GM21367 (cell line): Measurements from ENCODE around the gene SHROOM1.
A peak's percentile ranks its signal among the peaks of the same experiment; 100 is the strongest.

ENCODE experiments used
- ATAC-seq: cut with Tn5 transposase; IDR thresholded peaks from one replicate; pipeline ENCODE4 v1.9.1; 2021; ENCODE audit not compliant: unreplicated experiment

SHROOM1 gene

DNA sequence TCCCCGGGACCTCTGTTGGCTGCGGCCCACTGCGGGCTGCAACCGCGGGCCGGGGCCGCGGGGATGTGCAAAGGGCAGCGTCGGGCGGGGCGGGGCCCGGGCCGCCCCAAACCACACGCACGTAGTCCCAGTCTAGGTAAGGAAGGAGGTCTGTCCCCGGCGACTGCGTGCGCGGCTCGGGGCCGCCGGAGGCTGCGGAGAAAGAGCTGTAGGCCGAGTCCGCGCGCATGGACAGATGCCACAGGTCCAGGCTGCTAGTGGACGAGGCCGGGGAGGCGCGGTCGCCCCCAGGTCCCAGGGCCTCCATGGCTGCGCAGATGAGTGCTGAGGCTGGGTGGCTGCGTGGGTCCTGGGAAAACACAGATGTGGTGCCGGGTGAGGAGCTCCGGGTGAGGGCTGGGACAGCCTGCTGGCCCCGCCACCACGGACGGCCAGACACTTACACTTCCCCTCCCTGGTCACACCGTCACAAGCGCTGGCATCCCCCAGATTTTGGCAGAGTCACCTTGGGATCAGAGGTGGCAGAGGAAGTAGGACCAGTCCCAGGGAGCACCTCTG, 4.5 kb downstream of the SHROOM1 start:
- ATAC-seq = no peak

DNA sequence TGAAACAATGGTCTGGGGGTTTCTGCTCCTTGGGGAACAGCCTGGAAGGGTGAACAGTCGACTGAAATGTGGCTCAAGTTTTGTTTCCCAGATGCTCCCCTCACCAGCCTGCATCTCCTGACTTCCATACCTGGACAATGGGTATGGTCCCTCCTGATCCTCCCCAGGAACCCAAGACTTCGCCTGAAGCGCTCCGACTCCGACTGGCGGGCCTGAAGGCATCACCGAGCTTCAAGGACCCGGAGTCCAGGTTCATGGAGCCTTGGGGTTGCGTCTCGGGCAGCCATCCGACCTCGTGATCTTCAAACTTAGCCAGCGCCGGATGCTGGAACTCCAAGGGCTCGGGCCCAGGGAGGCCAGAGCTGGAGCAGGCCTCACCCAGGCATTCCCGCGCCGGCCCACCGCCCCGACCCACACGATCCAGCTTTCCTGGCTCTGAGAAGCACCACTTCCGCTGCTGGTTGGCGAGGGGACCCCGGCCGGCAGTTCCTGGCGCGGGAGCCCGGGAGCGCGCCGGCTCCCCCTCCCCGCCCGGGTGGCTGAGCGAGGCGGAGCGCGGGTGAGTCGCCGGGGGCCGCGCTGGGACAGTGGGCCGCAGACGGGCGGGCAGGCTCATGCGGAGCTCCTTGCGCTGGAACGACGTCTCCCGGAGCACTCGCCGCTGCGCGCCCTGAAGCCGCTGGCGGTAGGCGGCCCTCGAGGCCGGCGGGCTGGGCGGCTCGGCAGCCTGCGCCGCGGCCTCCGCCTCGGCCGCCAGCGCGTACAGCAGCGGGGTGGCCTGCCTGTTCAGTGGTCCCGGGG, 5.2 kb downstream of the SHROOM1 start:
- no peak for ATAC-seq

DNA sequence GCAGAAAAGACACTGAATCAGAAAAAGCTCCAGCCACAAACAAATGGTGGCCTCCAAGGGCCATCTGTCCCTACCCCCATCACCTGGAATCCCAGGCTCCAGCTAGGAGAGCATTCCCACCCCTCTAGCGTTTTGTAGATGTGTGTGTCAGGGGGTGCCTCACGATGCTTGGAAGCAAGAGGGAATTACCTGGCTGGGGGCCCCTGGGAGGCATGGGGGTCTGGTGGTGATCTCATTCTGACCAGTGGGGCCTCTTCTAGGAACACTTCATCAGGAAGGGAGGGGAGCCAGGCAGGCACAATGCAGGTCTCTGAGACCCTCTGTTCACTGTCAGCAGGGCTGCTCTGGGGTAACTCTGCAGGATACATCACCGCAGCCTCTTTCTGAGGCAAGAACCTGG, 6.0 kb downstream of the SHROOM1 start:
- ATAC-seq = no peak

DNA sequence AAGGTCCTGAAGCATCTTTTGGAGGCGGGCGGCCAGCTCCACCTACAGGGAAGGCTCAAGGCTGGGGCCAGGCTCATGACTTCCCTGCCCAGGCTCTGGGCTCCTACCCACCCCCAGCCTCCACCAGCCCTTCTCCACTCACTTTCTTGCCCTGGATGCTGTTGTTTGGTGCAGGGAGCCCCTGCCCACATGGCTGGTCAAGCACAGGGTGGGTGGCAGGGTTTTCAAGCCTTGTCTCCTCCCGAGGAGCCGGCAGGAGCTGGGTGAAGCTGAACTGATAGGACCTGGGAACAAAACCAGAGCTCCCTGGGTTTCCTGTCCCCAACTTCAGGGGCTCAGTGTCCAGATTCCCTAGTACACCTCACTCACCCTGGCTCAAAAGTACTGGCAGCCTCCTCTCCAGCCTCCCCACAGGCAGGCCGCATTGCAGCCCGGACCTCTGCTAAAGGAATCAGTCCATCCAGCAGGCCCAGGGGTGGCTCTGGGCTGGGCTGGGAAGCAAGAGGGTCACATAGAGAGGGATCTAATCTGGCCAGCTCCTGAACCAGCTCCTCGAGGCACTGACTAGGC, 6.9 kb downstream of the SHROOM1 start:
- no peak for ATAC-seq

DNA sequence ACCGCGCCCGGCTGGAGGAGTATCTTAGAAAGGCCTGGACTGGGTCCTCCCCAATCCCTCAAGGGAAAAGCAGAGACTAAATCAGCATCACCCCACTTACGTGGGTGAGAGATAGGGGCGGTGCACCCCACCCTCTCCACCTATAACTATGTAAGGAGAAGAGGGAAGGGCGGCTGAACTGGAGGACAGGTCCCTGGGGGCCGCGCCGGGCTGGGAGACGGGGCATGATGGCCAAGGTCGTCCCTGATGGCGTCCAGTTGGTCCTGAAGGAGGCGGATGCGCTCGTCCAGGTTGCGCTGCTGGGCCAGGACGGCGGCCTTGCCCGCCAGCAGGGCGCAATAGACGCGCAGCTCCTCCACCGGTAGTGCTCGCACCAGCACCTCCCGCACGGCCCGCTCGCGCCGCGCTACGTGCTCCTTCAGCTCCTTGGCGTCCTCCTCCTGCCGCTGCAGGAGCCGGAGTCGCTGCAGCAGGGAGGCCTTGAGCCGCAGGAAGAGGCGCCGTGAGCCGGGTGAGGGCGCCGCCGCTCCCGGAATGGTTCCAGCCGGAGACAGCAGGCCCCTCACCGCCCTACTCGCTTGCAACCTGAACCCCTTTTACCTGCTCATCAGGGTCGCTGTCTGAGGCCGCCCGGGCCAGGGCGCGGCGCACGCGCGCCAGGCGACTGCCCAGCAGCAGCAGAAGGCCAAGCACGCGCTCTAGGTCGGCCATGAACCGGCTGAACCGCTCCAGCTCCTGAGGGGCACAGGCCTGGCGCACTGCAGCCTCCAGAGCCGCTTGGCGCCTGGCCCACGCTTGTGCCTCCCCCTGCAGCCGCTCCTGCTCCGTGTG, 7.6 kb downstream of the SHROOM1 start:
- no peak for ATAC-seq

DNA sequence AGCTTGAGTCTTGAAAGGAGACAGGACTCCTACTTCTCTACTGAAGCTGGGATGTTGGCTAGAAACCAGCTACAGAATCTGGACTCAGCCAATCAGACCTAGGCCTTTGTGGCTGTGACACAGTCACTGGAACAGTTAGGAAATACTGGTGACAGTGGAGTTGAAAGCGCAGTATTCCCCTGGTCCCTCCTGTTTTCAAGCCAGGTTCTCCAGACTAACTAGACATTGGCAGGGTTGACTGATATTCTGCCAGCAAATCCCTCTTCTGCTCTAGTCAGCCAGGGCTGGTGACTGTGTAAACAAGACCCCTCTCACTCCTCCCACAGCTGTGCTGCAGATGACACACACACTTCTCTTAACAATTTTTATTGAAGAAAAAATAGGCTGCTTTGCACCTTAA, 8.7 kb downstream of the SHROOM1 start:
- ATAC-seq = no peak

DNA sequence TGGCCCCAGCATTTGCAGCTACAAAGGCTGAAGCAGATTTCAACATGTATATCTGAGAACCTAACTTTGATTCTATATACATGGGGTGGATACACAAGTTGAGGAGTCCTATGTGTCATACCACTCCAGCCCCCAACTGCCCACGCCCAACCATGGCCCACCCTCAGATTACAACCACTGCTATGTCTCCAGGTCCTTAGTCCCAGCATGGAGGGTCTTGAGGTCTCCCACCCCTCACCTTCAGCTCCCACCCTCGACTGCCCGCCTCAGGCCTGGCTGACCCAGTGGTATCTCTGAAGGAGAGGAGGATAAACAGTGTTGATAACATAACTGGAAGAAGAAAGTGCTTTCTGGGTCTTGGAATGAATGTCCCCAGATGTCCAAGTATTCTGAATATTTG, 9.1 kb downstream of the SHROOM1 start:
- no peak for ATAC-seq

DNA sequence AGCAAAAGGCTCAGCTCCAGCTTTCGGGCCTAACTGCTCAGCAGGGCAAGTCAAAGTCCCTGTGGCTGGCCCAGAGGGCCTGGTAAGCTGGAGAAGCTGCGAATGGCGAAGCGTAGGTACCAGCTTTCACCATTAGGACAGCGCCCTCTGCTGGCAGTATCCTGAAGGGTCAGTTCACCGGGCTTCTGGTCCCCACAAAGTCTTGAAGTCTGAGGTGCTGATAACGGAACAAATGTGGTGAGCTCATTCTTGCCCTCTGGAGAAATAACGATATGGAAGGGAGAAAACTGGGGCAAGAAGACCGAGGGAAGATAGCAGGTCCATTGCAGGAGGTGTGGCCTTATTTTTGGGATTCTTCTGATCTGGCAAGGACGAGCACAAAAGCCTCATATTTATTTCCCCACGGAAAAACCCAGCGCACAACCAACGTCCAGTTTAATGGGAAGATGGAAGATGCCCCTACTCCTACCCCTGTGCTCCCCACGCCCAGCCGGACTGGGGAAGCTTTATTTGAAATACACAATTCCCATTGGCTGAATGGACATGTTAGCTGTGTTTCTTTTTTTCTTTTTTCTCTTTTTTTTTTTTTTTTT, 10.2 kb downstream of the SHROOM1 start:
- peak; percentile 81 for ATAC-seq

DNA sequence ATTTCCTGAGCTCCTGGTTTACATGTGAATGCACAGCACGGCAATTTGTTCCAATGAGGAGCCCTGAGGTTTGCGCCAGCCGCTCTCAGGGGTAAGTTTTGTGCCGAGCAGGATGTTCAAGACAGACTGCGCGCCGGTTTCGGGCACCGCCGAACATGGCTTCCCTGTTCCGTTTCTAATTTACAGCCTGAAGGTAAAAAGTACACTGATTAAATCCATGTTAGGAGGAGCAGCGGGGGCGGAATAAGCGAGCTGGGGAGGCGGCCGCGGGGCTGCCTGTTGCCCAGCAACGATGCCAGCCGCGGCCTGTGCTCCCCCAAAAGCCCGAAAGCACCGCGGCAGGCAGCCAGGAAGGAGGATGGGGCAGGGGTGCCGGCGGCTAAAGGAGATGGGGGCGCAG, 11.0 kb downstream of the SHROOM1 start:
- no peak for ATAC-seq

DNA sequence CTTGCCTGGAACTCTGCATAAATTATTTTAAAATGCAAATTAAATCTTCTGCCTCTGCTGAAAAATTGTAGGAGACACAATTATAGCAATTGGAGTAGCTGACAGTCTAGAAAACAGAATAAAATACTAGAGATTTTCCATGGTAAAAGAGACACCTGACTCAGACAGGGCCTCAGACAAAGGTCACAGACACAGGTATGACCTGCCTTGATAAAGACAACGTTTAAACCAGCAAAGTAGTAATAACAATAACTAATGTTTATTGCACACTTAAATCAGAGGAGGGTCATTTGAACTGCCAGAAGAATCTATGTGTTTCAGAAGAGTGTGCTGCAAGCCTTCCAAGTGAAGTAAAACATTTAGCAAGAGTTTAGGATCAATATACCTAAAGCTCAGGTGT, 13.4 kb downstream of the SHROOM1 start:
- no peak for ATAC-seq

DNA sequence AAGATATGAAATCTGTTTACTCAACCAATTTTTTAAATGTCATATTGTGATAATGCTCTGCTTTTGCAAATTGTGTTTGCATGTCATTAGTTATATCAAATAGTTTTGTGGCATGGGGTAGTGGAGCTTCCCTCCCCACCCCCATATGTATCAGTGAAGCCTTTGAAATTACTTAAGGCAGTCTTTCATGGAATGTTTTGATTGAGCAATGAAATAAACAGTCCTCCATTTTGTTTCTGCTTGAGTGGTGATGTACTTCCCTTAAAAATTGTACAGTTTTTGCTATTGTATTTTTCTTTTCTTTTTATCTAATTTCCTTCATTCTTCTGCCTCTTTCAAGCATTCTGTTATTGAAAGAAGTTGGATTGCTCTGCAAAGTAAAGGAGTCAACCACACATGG, 13.9 kb downstream of the SHROOM1 start:
- ATAC-seq = no peak

DNA sequence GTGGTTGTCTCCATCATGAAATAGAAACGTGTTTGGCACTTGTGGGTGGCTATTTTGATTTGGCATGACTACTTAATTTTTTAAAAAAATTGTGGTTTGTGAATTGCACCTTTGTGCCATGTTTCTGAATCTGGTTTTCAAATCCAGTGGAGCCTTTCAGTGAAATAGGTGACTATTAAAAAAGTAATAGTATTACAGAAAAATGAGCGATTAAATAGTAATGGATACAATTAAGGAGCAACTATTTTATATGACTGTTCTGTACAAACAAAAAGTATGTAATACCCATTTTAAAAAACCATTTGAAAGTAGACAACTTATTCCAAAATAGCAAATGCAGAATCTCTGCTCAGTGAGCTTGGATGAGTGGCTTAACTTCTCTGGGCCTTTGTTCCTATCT, 14.4 kb downstream of the SHROOM1 start:
- no peak for ATAC-seq

DNA sequence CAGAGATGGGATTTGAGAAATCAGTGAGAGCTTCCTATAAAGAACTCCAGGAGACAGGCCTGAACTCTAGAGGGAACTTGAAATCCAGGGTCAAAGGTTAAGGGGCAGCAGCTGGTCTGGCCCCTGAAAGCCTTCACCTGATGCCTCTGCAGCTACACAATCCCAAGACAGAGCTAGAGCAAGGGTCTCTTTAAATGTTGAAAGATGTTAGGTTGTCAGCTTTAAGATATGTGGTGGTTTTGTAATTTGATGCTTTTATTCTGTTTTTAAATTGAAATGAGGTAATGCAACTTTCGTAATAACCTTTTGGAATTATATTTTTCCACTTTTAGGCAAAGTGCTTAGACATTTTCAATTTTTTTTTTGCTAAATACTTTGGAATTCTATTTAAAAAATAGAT, 15.0 kb downstream of the SHROOM1 start:
- ATAC-seq = no peak

DNA sequence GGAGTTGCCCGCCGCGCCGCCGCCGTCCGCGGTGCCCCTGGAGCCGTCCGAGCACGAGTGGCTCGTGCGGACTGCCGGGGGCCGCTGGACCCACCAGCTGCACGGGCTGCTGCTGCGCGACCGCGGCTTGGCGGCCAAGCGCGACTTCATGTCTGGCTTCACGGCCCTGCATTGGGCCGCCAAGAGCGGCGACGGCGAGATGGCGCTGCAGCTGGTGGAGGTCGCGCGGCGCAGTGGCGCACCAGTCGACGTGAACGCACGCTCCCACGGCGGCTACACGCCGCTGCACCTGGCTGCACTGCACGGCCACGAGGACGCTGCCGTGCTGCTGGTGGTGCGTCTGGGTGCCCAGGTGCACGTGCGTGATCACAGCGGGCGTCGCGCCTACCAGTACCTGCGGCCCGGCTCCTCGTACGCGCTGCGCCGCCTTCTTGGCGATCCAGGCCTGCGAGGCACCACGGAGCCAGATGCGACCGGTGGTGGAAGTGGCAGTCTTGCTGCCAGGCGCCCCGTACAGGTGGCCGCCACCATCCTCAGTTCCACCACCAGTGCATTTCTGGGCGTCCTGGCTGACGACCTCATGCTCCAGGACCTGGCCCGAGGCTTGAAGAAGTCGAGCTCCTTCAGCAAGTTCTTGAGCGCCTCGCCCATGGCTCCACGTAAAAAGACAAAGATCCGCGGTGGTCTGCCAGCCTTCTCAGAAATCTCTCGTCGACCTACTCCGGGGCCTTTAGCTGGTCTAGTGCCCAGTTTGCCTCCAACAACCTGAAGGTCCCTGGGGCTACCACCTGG, 15.7 kb downstream of the SHROOM1 start:
- ATAC-seq = no peak

DNA sequence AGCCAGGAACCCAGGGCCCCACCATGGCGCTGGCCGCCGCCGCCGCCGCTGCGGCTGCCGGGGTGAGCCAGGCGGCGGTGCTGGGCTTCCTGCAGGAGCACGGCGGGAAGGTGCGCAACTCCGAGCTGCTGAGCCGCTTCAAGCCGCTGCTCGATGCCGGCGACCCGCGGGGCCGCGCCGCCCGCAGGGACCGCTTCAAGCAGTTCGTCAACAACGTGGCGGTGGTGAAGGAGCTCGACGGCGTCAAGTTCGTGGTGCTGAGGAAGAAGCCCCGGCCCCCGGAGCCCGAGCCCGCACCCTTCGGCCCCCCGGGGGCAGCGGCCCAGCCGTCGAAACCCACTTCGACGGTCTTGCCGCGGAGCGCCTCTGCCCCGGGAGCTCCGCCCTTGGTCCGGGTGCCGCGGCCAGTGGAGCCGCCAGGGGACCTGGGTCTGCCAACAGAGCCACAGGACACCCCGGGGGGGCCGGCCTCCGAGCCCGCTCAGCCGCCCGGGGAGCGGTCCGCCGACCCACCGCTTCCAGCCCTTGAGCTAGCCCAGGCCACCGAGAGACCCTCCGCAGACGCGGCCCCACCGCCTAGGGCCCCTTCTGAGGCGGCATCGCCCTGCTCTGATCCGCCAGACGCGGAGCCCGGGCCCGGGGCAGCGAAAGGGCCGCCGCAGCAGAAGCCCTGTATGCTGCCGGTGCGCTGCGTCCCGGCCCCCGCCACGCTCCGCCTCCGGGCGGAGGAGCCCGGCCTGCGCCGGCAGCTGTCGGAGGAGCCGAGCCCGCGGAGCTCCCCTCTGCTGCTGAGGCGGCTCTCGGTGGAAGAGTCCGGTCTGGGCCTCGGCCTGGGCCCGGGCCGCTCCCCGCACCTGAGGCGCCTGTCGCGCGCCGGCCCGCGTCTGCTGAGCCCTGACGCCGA, 16.6 kb downstream of the SHROOM1 start:
- ATAC-seq = no peak

DNA sequence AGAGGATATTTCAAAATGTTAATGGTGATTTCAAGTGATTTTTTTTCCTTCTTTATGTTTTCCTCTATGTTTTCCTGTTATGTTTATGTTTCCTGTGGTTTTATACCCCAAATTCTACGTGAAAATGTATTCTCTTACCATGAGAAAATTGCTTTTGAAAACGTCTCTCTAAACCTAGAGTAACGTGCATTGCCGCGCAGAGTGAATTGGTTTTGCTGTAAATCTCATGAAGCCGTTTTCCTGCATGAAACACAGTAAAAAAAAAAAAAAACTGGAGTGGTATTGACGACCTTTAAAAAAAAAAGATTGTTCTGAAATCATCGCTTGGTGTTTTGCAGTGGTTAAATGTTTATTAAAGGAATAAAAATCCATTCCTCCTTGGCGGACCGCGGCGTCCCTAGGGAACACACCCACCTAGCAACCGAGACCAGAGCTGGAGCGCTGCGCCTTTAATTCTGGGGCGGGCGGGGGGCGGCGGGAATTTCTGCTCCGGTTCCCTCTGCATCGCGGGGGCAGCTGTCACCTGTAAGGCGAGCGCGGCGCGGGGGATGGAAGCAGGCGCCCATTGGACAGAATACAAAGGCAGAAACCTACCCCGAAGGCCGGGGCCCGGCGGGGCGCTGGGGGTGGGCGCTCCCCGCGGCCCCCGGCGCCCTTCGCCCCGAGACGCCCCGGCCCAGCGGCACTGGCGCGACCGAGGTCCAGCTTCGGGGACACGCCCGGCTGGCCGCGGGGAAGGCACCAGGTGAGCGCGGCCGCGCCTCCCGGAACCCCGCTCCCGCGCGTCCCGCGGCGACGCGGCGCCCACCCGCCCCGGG, 17.5 kb downstream of the SHROOM1 start, which contains the start of gene SOWAHA:
SOWAHA (plus strand) TSS at position 522 of the 818 bp plus-strand sequence. CDS start 320 bp downstream, outside the sequence.
- ATAC-seq = no peak

DNA sequence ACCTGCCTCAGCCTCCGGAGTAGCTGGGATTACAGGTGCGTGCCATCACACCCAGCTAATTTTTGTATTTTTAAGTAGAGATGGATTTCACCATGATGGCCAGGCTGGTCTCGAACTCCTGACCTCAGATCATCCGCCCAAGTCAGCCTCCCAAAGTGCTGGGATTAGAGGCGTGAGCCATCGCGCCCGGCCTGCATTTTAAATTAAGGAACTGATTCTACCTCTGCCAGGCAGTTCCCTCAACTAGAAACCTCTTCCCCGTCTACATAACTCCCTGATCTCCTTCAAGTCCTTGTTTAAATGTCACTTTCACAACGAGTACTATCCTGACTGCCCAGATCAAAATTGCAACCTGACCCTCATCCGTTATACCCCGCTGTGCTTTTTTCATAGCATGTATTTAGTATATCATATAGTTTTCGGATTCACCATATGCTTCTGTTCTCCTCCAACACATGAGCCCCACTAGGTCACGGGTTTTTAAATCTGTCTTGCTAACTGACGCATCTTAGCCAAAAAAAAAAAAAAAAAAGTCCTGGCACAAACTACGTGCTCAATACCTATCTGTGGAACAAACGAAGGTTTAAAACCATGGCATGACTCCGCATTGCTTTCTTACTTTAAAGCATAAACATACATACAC, 18.2 kb downstream of the SHROOM1 start:
- no peak for ATAC-seq

DNA sequence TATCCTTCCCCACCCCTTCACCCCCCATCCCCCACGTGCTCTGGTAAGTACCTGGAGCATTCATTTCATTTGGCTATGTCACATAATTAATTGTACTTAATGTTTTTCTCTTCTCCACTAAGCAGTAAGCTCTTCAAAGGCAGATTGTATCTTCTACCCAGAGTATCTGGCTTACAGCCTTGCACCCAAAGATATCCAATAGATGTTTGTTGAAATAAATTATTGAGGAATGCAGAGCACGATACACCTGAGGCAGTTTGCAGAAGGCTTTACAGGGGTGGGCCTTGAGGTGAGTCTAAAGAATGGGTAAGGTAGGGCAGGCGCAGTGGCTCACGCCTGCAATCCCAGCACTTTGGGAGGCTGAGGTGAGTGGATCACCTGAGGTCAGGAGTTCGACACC, 19.8 kb downstream of the SHROOM1 start:
- ATAC-seq = no peak
